Loucy (cell line): Measurements from ENCODE around the gene UCP3.

ENCODE experiments used
- EZH2phosphoT487 ChIP-seq: fragments of 200-600 bp; IDR thresholded peaks from 2 replicates; pipeline ENCODE4 v1.6.1; 2018; ENCODE audit warnings: antibody characterized with exemption, mild to moderate bottlenecking, moderate library complexity, borderline replicate concordance
- TF ChIP-seq, protein P1 (sequence below): fragments of 200-600 bp; sonication (generic); conservative IDR thresholded peaks from 2 replicates; pipeline ENCODE4 v1.5.1; 2014; ENCODE audit warnings: mild to moderate bottlenecking, antibody characterized with exemption, low read length

DNA sequence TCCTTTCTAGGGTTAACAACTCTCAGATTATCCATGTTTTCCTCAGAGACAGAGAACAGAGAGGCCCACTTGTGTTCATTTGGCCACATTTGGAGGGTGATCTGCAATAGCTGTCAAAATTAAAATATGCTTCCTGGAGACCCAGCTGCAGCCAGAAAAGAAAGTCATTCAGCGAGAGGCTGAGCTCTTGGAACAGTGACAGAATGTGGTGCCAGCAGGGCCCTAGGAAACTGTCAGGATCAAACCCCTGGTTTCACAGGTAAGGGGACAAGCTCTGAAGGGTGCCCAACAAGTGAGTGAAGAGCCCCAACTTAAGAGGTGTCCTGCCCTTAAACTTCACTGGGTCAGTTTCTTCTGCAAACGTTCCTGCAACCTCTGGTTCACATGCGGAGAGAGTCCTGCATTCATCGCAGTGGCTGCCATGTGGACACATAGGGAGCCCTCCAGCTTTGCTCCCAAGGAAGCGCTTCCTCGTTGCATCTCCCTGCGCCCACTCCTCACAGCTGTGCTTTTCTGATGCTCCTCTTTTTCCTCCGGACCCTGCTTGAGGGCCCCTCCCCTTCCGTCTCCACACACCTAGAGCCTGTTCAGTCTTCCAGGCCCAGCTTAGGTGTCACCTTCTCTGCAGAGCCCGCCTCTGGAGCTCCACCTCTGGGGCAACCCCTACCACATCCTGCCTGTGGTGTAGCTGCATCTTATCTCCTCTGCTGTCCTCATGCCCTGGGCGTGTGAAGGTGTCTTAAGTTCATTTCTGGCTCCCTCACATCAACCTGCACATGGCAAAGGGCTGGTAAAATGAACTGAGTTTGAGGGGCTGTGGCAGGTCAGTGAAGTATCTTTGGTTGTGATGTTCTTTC is 3.9 kb downstream of the UCP3 start:
- TF ChIP-seq, protein P1, sequence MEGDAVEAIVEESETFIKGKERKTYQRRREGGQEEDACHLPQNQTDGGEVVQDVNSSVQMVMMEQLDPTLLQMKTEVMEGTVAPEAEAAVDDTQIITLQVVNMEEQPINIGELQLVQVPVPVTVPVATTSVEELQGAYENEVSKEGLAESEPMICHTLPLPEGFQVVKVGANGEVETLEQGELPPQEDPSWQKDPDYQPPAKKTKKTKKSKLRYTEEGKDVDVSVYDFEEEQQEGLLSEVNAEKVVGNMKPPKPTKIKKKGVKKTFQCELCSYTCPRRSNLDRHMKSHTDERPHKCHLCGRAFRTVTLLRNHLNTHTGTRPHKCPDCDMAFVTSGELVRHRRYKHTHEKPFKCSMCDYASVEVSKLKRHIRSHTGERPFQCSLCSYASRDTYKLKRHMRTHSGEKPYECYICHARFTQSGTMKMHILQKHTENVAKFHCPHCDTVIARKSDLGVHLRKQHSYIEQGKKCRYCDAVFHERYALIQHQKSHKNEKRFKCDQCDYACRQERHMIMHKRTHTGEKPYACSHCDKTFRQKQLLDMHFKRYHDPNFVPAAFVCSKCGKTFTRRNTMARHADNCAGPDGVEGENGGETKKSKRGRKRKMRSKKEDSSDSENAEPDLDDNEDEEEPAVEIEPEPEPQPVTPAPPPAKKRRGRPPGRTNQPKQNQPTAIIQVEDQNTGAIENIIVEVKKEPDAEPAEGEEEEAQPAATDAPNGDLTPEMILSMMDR, result no peak
- TF ChIP-seq EZH2phosphoT487, result no peak
